GM19455 (cell line): ENCODE results near the gene ZDHHC21.

ENCODE experiments used
- ATAC-seq: cut with Tn5 transposase; IDR thresholded peaks from one replicate; pipeline ENCODE4 v1.9.1; 2021; ENCODE audit not compliant: unreplicated experiment

ZDHHC21 gene

DNA sequence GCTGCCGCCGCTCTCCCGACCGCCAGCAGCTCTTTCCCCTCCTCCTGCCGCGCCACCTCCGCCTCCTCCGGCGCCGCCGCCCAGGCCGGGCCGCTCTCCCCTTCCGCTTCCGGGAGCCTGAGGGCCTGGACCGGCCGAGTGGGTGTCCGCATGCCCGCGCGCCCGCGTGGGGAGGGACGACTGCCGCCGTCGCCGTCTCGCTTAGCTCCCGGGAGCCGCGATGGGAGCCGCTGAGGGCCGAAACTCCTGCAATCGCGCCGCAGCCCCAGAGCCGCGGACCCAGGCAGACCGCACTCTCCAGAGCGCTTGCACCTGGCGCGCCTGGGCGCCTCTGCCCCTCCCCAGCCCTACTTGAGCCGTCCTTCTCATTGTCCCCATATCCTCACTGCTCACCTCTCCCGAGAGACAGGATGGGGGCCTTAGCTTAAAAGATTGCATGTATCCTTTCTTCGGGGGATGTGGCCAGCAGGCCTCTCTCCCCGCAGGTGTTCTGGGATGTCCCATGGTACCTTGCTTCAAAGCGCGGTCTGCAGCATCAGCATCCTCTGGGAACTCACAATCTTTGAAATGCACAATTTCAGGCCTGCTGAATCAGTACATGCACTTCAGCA, at the start of gene ZDHHC21:
Gene ZDHHC21 (minus strand): TSS at position 182 of the 611 bp plus-strand sequence. CDS start 19,092 bp downstream, outside the sequence.
- ATAC-seq: peak; percentile 80

DNA sequence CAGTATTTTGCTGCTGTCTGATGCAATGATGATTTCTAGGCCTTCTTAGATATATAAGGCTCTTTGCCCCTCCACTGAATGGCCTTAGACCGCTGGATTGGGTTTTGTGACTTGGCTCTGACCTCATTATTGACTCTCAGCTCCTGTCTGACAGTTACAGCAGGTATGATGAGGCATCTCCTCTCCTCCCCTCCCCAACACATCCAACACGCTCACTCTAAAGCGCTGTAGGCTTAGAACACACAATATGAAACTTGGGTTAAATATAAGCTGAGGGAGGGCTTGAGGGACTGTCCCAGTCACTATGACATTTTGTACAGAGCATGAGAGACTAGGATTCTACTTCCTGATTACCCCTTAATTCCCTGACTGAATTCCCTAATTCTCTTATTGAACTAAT, 48.1 kb upstream of the ZDHHC21 start:
- ATAC-seq: no peak

DNA sequence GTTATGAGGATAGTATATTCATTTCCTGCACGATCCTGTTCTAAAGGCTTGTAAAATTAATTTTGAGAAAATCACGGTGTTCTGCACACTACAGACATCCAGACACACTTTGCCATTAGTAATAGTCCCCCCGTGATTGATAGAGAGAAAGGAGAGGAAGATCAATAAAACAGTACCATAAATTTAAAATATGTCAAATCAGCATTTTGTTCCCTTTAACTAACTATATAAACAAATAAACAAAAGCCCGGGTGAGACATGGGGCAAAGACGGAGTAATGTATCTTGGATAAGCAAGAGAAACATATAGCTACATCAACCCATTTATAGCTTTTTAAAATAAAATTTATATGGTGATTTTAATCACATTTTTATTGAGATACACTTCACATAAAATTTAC, 39.9 kb upstream of the ZDHHC21 start:
- ATAC-seq: no peak

DNA sequence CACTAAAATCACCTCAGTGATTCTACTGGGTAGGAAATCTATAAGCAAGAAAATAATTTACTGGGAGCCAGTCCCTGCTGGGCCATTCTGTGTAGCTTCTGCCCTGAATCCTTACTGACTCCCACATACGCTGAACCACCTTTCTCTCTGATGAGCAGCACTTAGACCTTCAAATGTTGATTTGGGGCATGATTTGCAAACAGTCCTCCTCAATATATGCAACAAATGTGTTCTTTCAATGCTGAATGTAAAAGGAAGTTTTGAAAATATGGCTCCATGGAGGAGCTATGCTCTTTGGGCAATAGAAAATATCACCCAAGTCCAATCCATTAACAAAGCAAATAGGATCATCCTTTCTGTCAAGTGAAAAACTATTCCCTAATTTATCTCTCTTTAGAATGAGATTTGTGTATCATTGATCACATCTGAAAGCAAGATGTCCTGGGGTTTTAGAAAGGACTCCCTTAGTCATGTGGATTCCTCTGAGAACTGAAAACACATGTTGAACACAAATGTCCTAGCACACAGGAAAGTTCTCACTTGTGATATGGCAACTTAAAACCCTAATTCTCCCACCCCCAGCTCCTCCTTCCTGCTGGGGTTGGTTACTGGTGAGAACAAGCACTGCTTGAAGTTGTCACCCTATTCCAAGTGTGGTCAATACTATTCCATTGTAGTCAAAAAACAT, 38.2 kb upstream of the ZDHHC21 start:
- ATAC-seq: no peak

- ATAC-seq: no peak
Measured at GRCh38 chr9:14730461-14730898, 37.2 kb upstream of the ZDHHC21 start.

GRCh38 chr9:14723301-14723700, 30.1 kb upstream of the ZDHHC21 start:
- no peak for ATAC-seq

DNA sequence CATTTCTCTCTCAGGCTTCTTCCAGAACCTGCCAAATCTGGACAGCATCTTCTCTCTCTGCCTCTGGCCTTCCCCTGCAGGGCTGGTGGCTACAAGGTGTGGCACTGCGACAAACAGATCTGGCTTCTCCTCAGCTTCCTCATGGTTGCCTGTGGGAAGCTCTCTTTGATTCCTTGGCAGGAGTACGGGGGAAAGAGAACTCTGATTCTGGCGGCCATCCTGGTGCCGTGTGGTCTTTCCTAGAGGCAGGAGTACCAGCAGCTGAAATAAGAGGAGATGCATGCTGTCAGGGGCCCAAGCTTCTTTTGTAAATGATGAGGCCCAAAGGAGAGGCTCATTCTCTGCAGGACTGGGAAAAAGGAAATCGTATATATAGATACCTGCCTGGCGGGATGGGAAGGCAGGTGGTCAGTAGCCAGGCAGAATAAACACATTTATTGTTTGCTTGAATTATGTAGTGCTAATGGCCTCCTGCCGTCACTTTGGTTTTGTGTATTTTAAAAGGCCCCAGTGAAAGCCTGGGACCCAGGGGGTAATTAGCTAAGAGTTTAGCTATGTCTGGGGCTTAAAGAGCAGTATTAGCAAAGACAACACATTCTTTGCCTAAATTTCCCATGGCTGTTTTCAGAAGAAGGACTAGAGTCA, 29.3 kb upstream of the ZDHHC21 start, which contains the start of gene CER1:
Gene CER1 (minus strand): TSS at position 343 of the 645 bp plus-strand sequence. CDS start 61 bp downstream, at position 282.
- no peak for ATAC-seq

DNA sequence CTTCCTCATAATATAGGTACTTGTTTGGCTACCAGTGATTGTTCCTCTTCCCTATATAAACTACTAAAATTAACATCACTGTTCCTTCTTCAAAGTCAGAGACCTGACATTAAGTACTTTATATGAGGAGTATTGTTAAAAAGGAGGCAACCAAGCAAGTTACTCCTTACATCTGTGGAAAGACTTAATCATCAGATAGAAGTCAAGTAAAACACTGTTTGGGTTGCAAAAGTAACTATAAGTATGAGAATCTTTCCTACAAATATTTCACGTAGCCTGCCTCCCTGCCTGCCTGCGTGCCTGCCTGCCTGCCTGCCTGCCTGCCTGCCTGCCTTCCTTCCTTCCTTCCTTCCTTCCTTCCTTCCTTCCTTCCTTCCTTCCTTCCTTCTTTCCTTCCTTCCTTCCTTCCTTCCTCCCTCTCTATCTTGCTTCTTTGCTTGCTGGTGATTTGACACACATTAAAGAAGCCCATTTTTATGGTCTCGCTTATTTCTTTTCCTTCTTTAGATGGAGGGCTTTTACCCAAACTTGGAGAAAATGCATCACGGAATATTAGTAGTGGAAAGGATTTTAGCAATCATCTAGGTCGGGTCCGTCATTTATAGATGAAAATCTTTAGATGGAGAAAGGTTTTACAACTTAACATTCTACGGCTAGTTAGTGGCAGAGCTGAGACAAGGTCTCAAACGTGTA, 26.1 kb upstream of the ZDHHC21 start:
- ATAC-seq: no peak

GRCh38 chr9:14715102-14715501, 21.9 kb upstream of the ZDHHC21 start:
- no peak for ATAC-seq

DNA sequence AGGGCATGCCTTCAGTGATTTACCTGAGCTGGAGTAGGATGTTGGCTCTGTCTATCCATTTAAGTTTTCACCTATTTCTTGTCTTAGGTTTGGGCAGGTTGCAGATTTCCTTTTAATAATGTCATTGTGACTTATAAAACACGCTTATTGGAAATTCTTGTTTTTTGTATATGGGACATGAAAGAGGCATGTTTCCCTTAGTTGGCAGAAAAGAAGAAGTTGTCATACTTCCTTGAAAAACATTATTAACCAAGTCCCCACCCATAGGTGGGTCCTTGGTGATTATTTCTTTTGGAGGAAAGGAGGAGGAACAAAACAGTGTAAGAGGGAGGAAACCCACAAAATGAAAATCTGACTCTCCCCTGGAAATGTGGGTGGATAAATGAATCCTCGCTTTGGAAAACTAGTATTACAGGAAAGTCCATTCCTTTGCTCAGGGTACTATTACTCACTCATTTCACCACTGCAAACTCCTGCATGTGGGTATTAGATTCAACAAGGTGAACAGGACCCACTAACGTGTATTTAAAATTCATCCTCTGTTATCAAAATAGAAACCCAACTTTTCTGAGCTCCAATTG, 20.0 kb upstream of the ZDHHC21 start:
- ATAC-seq: no peak

- ATAC-seq: no peak
Measured at GRCh38 chr9:14710804-14711203, 17.6 kb upstream of the ZDHHC21 start.

GRCh38 chr9:14706530-14707140, 13.4 kb upstream of the ZDHHC21 start:
- ATAC-seq: peak; percentile 55

DNA sequence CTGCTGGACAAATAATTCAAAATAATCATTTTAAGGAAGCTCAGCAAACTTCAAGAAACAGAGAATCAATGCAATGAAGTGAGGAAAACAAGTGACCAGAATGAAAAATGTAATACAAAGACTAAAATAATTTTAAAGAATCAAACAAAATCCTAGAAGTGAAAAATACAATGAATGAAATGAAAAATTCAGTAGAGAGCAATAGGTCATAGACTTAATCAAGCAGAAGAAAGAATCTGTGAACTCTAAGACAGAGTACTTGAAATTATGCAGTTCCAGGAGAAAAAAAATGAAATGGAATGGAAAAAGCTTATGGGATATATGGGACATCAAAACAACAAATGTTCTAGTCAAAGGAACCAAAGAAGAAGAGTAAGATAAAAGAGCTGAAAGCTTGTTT, 11.8 kb upstream of the ZDHHC21 start:
- no peak for ATAC-seq

GRCh38 chr9:14704281-14704680, 11.0 kb upstream of the ZDHHC21 start:
- ATAC-seq: no peak

GRCh38 chr9:14702200-14702720, 9.0 kb upstream of the ZDHHC21 start:
- no peak for ATAC-seq

- ATAC-seq: peak; percentile 41
Measured at GRCh38 chr9:14692470-14693250, 572 bp downstream of the ZDHHC21 start.

DNA sequence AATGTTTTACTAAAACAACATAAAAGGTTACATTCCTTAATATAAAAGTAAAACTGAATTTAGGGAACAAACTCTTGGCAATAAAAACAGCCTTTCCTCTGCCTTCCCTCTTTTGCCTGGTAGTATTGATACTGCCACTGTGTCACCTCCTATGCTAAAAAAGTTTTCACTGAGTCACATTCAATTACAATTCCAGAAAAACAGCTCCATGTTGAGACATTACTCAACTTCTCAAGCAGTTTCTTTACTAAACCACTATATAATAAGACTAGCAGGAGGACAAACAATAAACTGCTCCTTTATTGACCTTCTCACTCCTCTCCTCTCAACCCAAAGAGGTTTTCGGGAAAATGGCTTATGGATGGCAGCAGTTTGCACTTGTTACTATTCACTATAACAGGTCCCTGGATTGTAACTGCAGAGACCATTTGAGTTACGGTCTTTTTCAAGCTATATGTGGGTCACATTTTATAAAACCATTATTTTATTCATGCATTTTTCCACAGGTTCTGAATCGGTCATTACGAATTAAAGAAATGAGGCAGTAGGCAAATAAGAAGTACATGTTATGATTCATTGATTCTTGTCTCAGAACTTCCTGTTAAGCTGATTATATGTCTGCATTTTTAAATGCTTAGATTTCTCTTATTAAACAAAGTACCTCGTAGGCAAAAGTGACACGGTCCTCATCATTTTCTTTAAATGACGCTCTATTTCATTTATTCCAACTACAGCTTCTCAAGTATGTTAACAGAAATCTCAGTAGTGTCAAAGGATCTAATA, 2.1 kb downstream of the ZDHHC21 start:
- ATAC-seq: no peak

GRCh38 chr9:14687042-14687719, 6.1 kb downstream of the ZDHHC21 start:
- ATAC-seq: no peak
